ENCODE data around the gene NSRP1. TPM values are rescaled to one million over a fixed set of nuclear protein-coding genes. Genes with fewer than 3 reads are reported as not detected.

The NSRP1 gene
- polyA plus RNA-seq, 1 donor (not counting 4 experiments of a cell fraction or from before 2014, with no cell fraction given): 12.7 TPM

DNA sequence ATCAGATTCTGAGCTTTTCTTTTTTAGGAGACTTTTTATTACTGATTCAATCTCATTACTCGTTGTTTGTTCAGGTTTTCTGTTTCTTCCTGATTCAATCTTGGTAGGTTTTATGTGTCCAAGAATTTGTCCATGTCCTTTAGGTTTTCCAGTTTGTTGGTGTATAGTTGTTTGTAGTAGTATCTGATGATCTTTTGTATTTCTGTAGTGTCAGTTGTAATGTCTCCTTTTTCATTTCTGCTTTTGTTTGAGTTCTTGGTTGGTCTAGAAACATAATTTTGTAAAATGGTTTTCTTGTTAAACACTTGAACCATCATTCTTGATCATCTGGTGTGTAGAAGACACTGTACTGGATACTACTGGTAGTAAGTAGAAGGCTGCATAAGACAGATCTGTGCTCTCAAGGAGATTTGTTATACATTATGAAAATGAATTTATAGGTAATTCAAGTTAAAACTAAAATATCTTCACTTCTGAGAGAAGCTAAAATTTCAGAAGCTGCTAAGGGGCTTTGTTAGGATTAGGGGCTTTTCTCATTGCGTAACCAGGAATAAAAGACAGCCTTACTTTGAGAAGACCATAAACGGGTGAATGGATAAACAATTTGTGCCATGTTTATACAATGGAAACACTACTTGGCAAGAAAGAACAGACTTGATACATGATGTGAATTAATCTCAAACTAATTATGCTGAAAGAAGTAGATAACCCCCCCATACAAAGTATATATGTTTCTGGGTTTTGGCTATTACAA lies 44.0 kb downstream of the NSRP1 start:
- FAIRE-seq (no peak), DNase-seq (ENCODE audit: low read depth, low spot score) (no peak)
- Histone ChIP-seq H3K4me1 (ENCODE audit: control insufficient read depth, extremely low read depth, insufficient read depth, low read length) (no peaks in the 10 kb centered on the region), H3K27ac (ENCODE audit: control insufficient read depth, insufficient read depth, low read length) (no peak overlapping the region), H3K9ac (ENCODE audit: control insufficient read depth, extremely low read depth, insufficient read depth, low read length) (no peak overlapping the region), H3K4me2 (ENCODE audit: control insufficient read depth, extremely low read depth, insufficient read depth, low read depth, low read length) (no peak overlapping the region), H3K9me3 (ENCODE audit: control insufficient read depth, low read depth, low read length) (no peaks in the 10 kb centered on the region), H3K9me1 (ENCODE audit: control insufficient read depth, extremely low read depth, insufficient read depth, low read length) (no peaks in the 10 kb centered on the region), H3K4me3 (ENCODE audit: control insufficient read depth in 2 of 3, extremely low read depth in 1 of 3, insufficient read depth in 2 of 3, low read depth in 1 of 3, low read length in 3 of 3) (no peak overlapping the region), H3K79me2 (ENCODE audit: control insufficient read depth, insufficient read depth, low read length) (peaks cover 59% of the 10 kb centered on the region), H4K20me1 (ENCODE audit: control insufficient read depth, extremely low read depth, insufficient read depth, low read length) (no peaks in the 10 kb centered on the region), H3K27me3 (ENCODE audit: control insufficient read depth, extremely low read depth, insufficient read depth, low read length) (no peaks in the 10 kb centered on the region), H2AFZ (ENCODE audit: control insufficient read depth, low read length) (no peak overlapping the region), H3K36me3 (ENCODE audit: control insufficient read depth in 2 of 2, extremely low read depth in 1 of 2, insufficient read depth in 2 of 2, low read length in 2 of 2) (peaks cover 4% of the 10 kb centered on the region in 2 experiments)
- dilution Hi-C loops (cut with MboI; ENCODE audit: extremely low pct_ligation_motif_present, low sequenced_read_pairs): no loop called here
- TF ChIP-seq EZH2 (IDR thresholded peaks at IDR 0.05; ENCODE audit: low read length): no peak
- TF ChIP-seq, protein P1, sequence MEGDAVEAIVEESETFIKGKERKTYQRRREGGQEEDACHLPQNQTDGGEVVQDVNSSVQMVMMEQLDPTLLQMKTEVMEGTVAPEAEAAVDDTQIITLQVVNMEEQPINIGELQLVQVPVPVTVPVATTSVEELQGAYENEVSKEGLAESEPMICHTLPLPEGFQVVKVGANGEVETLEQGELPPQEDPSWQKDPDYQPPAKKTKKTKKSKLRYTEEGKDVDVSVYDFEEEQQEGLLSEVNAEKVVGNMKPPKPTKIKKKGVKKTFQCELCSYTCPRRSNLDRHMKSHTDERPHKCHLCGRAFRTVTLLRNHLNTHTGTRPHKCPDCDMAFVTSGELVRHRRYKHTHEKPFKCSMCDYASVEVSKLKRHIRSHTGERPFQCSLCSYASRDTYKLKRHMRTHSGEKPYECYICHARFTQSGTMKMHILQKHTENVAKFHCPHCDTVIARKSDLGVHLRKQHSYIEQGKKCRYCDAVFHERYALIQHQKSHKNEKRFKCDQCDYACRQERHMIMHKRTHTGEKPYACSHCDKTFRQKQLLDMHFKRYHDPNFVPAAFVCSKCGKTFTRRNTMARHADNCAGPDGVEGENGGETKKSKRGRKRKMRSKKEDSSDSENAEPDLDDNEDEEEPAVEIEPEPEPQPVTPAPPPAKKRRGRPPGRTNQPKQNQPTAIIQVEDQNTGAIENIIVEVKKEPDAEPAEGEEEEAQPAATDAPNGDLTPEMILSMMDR (optimal IDR thresholded peaks at IDR 0.05 in 1 of 3, IDR thresholded peaks at IDR 0.05 in 1 of 3, conservative IDR thresholded peaks at IDR 0.05 in 1 of 3; ENCODE audit: extremely low read depth in 1 of 3, insufficient read depth in 2 of 3, low read length in 3 of 3): no peak

DNA sequence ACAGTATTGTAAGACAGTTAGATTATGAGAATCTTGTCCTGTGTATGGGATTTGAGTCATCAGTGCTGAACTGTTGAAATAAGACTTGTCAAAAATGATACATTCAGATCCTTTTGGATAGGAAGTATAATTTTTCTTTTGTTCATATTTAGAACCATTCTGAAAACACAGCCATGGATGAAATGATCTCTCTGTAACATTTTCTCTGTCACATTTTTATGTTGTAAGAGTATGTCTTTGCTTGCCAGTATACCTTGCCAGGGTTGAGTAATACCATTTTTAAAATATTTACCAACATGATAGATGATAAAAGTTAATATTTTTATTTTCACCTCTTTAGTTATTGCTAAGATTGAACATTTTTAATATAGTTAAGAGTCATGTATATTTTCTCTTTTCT lies 45.0 kb downstream of the NSRP1 start:
- Histone ChIP-seq H4K20me1 (ENCODE audit: control insufficient read depth, extremely low read depth, insufficient read depth, low read length) (no peaks in the 10 kb centered on the region), H3K4me2 (ENCODE audit: control insufficient read depth, extremely low read depth, insufficient read depth, low read depth, low read length) (no peak overlapping the region), H3K27ac (ENCODE audit: control insufficient read depth, insufficient read depth, low read length) (no peak overlapping the region), H3K36me3 (ENCODE audit: control insufficient read depth in 2 of 2, extremely low read depth in 1 of 2, insufficient read depth in 2 of 2, low read length in 2 of 2) (peaks cover 4% of the 10 kb centered on the region in 2 experiments), H3K27me3 (ENCODE audit: control insufficient read depth, extremely low read depth, insufficient read depth, low read length) (no peaks in the 10 kb centered on the region), H3K79me2 (ENCODE audit: control insufficient read depth, insufficient read depth, low read length) (peaks cover 54% of the 10 kb centered on the region), H3K4me1 (ENCODE audit: control insufficient read depth, extremely low read depth, insufficient read depth, low read length) (no peaks in the 10 kb centered on the region), H3K9ac (ENCODE audit: control insufficient read depth, extremely low read depth, insufficient read depth, low read length) (no peak overlapping the region), H3K9me1 (ENCODE audit: control insufficient read depth, extremely low read depth, insufficient read depth, low read length) (no peaks in the 10 kb centered on the region), H2AFZ (ENCODE audit: control insufficient read depth, low read length) (no peak overlapping the region), H3K9me3 (ENCODE audit: control insufficient read depth, low read depth, low read length) (no peaks in the 10 kb centered on the region), H3K4me3 (ENCODE audit: control insufficient read depth in 2 of 3, extremely low read depth in 1 of 3, insufficient read depth in 2 of 3, low read depth in 1 of 3, low read length in 3 of 3) (no peak overlapping the region)
- TF ChIP-seq, protein P1 (optimal IDR thresholded peaks at IDR 0.05 in 1 of 3, IDR thresholded peaks at IDR 0.05 in 1 of 3, conservative IDR thresholded peaks at IDR 0.05 in 1 of 3; ENCODE audit: extremely low read depth in 1 of 3, insufficient read depth in 2 of 3, low read length in 3 of 3): no peak
- TF ChIP-seq EZH2 (IDR thresholded peaks at IDR 0.05; ENCODE audit: low read length): no peak
- DNase-seq (ENCODE audit: low read depth, low spot score) (no peak), FAIRE-seq (no peak)
- dilution Hi-C loops (cut with MboI; ENCODE audit: extremely low pct_ligation_motif_present, low sequenced_read_pairs): no loop called here

Measured in keratinocyte (primary cell).